GM13977 (cell line): ENCODE data around the gene ACTRT2.

Source experiments
- DNase-seq: peaks from one replicate; pipeline ENCODE4 v3.0.0; 2012; ENCODE audit warnings: low spot score
- CTCF ChIP-seq: IDR thresholded peaks from 2 replicates; pipeline ENCODE4 v1.5.1; 2012; ENCODE audit warnings: mild to moderate bottlenecking, control low read depth; ENCODE audit not compliant: insufficient read depth; ENCODE audit errors: extremely low read depth, missing control alignments
- in situ Hi-C: fragments of 300-500 bp; cut with MboI; formaldehyde crosslinking; loops from one replicate; pipeline ENCODE4 v1.12.0; 2022; ENCODE audit warnings: low sequenced_read_pairs, low pct_unique_long_range_greater_than_20kb, mixed read lengths, inconsistent platforms; ENCODE audit not compliant: unreplicated experiment

The ACTRT2 gene

DNA sequence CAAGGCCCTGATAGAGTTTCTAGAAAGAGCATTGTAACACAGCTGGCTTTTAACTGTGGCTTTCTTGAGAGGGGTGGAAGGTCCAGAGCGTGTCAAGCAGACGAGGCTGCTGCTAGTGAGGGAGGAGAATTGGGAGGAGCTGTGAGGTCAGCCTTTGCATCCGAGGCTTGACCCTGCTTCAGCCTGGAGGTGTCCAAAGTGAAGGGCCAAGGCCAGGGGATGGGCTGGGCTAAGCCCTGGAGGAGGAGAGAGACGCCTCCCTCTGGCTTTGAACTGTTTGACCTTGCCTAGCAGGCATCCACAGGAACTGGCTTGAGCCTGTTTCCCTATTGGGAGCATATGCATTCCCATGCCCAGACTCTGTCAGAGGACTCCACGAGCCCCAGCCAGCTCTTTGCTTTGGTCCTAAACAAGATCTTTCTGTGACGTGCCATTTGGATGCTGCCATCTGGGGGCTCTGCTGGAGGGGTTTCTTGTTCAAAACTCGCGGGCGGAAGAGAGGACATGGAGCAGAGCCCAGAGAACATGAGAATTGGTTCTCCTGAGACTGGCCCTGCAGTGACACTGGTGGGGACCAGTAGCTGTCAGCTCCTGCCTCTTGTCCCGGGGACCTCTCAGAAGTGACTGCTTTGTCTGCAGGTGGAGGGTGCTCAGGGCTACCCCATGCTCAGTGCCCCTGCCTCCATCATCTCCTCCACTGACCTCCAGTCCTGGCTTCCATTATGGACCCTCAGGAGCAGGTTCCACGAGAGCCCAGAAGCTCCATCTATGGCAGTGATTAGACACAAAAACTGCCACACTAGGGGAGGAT is 5.5 kb downstream of the ACTRT2 start:
- no peak for DNase-seq
- no peak for TF ChIP-seq CTCF
- in situ Hi-C loops, result no loop called here

DNA sequence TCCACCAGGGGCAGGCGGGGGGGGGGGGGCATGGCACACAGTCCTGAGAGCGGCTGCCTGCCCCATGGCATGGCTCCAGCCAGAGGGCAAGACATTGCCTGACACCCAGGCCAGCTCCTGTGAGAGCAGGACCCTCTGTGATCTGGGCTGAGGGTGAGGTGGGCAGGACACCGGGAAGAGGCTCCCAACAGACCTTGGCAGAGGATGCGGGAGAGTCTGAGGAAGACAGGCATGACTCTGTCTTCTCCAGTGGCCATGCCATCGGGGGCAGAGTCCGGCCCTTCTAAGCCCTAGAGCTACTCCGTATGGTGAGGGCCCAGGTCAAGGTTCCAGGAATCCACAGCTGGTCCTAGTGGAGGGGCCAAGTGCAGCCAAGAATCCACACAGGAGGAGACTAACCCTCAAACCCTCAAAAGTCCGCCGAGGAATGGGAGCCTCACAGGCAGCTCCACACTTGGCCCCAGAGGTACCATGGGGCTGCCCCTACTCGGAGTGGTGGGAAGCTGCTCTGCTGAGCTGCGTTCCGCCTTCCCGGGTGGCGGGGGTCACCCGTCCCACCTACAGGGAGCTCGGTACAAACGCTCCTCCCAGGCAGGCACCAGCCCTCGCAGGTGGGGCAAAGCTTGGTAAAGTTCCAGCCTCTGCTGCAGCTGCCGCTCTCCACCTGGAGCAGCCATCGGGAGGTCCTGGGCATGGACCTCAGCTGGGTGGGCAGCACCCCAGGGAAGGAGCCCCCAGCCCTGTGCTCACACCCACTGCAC is 6.5 kb downstream of the ACTRT2 start:
- DNase-seq, result no peak
- no peak for TF ChIP-seq CTCF
- in situ Hi-C loops, result no loop called here

GRCh38 chr1:3028531-3029282 is 7.4 kb downstream of the ACTRT2 start:
- no peak for TF ChIP-seq CTCF
- in situ Hi-C loops, result no loop called here
- no peak for DNase-seq

GRCh38 chr1:3029481-3029961 is 8.3 kb downstream of the ACTRT2 start:
- TF ChIP-seq CTCF, result no peak
- in situ Hi-C loops, result no loop called here
- no peak for DNase-seq

- DNase-seq, result no peak
- in situ Hi-C loops, result no loop called here
- TF ChIP-seq CTCF, result no peak
Measured at GRCh38 chr1:3029991-3030662, 8.9 kb downstream of the ACTRT2 start.
